Measurements from ENCODE around the gene ACSM5.
"Not testable (repeated sequence)": the region's sequence is repeated elsewhere in the genome, so short reads cannot be mapped to it uniquely, and the experiment has no call there.

DNA sequence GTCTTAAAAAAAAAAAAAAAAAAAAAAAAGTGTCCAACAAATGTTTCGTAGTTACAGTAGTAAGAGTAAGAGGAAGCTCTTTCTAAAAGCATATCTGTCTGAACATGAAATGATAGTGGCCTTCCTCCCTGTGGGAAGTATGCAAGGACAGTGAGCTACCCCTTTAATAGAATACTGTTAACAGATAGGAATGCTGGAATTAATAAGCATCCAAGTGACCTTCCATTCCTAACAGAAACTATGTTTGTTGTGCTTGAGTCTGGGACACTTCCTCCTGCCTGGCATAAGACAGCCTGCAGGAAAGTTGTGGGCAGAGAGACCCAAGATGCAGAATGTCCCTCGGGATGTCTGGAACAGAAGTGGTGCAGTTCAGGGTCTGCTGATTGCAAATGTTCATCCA is 29.6 kb downstream of the ACSM5 start:
- TF ChIP-seq POU2F2, POLR2AphosphoS5, POLR2A (IDR thresholded peaks at IDR 0.05; ENCODE audit: low read depth, low read length): not testable (repeated sequence)
